Right renal pelvis (tissue), 4 donors: Measurements from ENCODE around the gene LCN6. TPM values are rescaled to one million over a fixed set of nuclear protein-coding genes. Genes with fewer than 3 reads are reported as not detected.
"Not testable (repeated sequence)": the region's sequence is repeated elsewhere in the genome, so short reads cannot be mapped to it uniquely, and the experiment has no call there.

Source experiments
- DNase-seq, 4 donors: peaks; one replicate each; pipeline ENCODE4 v3.0.0-alpha.2; 2013; ENCODE audit warnings: low read depth in 4 of 4, low spot score in 3 of 4, missing footprints in 1 of 4
- polyA plus RNA-seq, 4 donors: library from polyadenylated mRNA; unstranded; fragments of 120-200 nt; gene quantifications; one replicate each; pipeline ENCODE4 v1.2.1, GENCODE V29; 2013; ENCODE audit not compliant: insufficient read length in 4 of 4

The LCN6 gene, protein sequence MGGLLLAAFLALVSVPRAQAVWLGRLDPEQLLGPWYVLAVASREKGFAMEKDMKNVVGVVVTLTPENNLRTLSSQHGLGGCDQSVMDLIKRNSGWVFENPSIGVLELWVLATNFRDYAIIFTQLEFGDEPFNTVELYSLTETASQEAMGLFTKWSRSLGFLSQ
- polyA plus RNA-seq = under 1 TPM in 1 of 4 donors, not detected in 3; 0.34 TPM

DNA sequence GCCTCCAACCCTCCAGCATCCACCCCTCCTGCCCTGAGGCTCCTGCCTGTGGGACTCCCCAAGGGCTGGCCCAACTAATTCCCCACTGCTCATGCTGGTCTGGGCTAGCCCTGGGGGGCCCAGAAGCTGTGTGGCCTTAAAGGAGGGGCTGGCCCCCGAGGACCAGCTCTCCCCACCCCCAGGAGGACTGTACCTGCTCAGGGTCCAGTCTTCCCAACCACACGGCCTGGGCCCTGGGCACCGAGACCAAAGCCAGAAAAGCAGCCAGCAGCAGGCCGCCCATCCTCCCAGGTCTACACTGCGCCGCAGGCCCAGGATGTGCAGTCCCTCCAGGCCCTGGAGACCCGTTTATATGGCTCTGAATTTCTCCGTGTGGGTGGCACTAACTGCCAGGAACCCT, at the start of gene LCN6:
TSS of gene LCN6 (minus strand) at position 325 of the 400 bp plus-strand sequence. CDS start at position 283, 42 bp downstream.
- no peak for DNase-seq

DNA sequence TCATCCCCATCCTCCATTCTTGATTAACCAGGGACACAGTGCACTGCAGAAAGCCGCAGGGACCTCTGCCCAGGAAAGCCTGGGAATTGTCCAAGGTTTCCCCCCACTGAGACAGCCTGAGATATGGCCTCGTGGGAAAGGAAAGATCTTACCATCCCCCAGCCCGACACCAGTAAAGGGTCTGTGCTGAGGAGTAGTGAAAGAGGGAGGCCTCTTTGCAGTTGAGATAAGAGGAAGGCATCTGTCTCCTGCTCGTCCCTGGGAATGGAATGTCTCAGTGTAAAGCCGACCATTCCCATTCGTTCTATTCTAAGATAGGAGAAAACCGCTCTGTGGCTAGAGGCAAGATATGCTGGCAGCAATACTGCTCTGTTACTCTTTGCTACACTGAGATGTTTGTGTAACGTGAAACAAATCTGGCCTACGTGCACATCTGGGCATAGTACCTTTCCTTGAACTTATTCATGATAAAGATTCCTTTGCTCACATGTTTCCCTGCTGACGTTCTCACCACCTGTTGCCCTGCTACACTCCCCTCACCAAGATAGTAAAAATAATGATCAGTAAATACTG, 48.5 kb upstream of the LCN6 start:
- not testable (repeated sequence) for DNase-seq

DNA sequence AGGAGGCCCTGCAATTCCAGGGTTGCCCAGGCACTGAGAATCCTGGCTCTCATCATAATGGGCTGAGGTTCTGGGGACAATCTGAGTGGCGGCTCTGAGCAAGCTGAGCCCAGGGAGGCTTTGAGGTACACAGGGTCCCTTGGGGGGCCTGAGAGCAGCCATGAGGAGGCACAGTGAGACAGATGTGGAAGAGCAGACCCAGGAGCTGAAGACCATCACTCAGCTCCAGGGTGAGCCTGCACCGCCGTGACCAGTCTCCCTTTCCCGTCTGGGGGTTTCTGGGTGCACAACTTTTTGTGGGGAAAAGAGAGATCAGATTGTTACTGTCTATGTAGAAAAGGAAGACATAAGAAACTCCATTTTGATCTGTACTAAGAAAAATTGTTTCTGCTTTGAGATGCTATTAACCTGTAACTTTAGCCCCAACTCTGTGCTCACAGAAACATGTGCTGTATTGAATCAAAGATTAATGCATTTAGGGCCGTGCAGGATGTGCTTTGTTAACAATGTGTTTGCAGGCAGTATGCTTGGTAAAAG, 48.0 kb upstream of the LCN6 start, which contains the start of gene CCDC183:
TSS of gene CCDC183 (plus strand) at position 101 of the 537 bp plus-strand sequence. CDS start at position 161, 60 bp downstream.
- no peak for DNase-seq

DNA sequence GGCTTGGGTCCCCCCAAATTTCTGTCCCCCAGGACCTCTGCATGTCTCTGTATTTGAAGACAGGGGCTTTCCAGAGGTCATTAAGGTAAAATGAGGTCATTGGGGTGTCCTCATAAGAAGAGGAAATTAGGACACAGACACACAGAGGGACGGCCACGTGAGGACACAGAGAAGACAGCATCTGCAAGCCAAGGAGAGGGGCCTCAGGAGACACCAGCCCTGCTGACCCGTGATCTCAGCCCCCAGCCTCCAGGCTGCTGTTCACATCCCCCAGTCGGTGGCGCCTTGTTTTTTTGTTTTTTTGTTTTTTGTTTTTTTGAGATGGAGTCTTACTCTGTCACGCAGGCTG, 46.6 kb upstream of the LCN6 start:
- no peak for DNase-seq

DNA sequence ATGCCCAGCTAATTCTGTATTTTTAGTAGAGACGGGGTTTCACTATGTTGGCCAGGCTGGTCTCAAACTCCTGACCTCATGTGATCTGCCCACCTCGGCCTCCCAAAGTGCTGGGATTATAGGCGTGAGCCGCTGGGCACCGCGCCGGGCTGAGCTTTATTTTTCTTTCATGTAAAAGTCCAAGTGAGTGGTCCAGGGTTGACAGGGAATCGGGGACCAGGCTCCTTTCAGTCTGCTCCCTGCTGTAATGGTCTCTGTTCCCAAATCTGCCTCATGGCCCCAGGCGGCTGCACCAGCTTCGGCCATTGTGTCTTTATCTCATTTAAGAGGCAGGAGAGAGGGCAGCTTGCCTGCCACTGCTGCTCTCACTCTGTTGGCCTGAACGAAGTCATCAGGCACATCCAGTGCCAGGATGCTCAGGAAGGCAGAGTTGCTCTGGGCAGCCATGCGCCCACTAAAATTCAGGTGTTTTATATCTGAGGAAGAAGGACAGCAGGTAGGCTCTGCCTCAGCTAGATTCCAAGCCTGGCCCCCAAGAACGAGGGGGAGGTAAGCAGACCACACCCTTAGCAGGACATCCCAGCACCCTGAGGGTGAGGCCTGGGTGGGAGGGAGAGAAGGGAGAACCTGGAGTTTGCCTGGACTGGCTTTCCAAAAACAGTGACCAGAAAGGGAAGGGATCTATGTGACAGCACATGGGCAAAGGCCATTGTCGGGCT, 46.1 kb upstream of the LCN6 start:
- DNase-seq = no peak

DNA sequence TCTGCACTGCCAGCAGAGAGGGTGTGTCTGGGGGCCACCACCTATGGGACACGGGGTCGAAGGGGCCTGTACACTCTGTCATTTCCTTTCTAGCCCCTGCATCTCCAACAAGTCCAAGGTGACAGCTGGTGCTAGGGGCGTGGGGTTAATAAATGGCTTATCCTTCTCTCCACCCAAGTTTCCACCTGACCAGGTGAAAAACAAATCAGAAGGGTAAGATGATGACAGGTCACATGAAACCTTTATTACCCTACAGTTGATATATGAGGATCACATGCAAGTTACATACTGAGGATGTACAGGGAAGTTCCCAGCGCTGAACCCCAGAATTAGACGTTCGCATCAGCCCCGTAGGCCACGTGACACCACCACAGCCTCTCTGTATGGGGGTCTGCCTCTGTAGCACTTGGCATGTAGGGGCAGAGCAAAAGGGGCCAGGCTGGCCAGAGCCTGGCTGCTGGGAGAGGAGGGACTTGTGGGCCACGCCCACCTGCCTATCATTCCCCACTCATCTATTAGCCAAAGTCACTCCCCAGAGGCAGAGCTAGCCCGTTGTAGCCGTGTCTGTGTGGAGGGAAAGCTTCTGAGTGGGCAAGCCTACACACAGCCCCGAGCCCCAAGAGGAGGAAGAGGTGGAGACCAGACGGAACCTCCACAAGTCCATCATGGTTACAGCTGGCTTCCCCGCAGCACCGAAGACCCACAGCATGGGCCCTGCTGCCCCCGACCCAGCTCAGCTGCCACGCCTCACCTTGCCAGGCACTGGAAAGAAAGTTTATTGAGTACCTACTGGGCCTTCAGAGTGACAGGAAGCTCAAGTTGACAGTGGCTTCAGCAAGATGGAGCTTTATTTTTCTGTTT, 45.0 kb upstream of the LCN6 start:
- DNase-seq = no peak

DNA sequence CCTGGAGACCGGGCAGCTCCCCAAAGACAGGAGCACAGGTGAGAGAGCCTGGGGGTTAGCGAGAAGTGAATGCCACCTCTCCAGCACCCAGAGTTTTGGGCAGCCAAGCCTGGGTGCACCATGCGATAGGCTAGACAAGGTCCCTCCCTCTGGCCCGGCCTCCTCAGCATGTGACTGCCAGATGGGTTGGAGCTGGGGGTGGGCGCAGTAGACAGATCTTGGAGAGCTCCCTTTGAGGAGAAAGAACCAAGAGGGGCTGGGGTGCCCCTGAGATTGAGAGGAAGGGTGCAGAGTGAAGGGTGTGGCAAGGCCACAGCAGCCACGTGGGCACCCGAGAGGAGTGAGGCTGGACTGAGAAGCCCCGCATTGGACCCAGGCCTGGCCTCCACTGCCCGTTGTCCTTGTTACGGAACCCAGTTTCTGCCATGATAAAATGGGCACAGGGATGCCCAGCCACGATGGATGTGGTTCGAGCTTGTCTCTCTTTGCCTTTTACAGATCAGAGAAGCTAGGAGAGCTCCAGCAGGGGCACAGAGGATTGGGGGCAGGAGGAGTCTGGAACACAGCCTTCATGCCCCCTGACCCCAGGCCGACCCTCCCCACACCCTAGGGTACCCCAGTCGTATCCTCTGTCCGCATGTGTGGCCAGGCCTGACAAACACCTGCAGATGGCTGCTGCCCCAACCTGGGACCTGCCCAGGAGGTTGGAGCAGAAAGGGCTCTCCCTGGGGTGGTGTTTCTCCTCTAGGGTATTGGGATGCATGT, 44.2 kb upstream of the LCN6 start:
- DNase-seq = no peak

DNA sequence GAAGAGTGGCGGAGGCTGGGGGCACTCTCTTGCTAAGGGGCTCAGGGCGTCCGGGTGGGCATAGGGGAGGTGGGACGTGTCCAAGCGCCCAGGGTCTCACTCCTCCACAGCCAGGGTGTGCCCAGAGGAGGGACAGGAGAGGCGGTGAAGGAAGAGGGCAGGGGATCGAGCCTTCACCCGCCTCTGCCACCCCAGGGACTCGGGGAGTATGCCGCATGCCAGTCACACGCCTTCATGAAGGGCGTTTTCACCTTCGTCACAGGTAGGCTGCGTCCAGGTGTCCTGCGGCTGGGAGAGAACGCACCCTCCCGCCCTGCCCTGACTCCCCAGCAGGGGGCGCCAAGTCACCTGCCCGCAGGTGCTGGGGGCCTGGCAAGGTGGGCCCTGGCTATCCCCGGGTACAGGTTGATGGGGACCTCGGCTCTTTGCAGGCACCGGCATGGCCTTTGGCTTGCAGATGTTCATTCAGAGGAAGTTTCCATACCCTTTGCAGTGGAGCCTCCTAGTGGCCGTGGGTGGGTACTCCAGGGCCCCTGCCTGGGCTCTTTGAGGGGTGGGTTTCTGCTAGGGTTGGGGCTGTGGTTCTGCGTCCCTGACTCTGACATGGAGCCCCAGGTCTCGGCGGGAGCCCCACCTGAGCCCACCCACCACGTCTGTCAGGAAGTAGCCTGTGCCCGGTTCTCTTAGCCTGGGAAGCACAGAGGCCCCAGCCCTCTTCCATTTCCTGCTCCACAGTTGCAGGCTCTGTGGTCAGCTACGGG, 43.4 kb upstream of the LCN6 start:
- DNase-seq = no peak

DNA sequence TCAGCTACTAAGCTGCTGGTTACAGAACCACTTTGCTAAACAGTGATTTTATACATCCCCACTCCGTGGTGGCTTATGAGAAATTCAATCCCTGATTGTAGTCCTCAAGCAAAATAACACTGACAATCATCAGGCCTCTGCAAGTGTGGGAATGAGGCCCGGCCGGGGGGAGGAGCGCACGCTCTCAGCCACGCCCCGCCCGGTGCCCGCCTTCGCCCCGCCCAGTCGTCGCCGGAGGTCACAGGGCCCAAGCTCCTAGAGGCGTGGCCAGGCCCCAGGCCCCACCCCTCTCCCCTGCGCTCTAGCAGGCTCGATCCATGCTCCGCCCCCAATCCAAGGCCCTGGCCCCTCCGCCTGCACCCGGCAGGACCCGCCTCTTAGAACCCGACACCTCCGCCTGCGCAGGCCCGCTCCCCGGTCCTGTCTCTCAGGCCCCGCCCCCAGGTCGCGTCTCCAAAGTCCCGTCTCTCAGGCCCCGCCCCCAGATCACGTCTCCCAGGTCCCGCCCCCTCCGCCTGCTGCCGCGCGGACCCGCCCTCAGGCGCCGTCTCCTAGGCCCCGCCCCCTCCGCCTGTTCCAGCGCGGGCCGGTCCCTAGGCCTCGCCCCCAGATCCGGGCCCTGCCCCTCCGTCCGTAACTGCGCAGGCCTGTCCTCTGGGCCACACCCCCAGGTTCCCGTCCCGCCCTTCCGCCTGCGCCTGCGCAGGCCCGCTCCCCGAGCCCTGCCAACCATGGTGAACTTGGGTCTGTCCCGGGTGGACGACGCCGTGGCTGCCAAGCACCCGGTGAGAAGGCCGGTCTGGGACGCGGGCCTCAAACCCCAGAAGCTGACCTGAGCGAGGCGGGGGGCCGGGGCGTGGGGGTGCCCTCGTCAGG, 42.6 kb upstream of the LCN6 start, which contains the start of gene TMEM141:
TSS of gene TMEM141 (plus strand) at position 705 of the 876 bp plus-strand sequence. CDS start at position 732, 27 bp downstream.
- peak; percentile 97 to 98 (median 98) for DNase-seq

DNA sequence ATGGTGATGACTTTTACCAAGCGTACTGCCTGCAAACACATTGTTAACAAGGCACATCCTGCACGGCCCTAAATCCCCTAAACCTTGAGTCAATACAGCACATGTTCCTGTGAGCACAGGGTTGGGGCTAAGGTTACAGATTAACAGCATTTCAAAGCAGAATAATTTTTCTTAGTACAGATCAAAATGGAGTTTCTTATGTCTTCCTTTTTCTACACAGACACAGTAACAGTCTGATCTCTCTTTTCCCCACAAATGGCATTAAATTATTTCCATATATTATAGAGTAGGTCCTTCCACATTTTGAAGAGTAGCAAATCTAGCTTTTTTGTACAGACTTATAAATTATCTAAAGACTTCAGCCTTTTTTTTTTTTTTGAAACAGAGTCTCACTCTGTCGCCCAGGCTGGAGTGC, 41.2 kb upstream of the LCN6 start:
- no peak for DNase-seq

DNA sequence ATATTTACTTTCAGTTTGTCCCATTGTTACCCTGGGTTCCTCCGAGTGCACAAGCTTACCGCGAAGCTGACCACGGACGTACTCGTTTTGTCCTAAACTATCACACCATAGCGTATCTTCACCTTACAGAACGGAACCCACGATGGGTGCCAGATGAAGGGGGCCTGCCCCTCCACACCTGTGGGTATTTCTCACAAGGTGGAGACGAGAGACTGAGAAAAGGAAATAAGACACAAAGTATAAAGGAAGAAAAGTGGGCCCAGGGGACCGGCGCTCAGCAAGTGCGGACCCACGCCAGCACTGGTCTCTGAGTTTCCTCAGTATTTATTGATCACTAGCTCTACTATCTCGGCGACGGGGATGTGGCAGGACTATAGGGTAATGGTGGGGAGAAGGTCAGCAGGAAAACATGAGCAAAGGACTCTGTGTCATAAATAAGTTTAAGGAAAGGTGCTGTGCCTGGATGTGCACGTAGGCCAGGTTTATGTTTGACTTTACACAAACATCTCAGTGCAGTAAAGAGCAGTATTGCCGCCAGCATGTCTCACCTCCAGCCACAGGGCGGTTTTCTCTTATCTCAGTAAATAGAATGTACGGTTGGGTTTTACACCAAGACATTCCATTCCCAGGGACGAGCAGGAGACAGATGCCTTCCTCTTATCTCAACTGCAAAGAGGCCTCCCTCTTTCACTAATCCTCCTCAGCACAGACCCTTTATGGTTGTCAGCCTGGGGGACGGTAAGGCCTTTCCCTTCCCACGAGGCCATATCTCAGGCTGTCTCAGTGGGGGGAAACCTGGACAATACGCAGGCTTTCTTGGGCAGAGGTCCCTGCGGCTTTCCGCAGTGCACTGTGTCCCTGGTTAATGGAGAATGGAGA, 40.6 kb upstream of the LCN6 start:
- not testable (repeated sequence) for DNase-seq

DNA sequence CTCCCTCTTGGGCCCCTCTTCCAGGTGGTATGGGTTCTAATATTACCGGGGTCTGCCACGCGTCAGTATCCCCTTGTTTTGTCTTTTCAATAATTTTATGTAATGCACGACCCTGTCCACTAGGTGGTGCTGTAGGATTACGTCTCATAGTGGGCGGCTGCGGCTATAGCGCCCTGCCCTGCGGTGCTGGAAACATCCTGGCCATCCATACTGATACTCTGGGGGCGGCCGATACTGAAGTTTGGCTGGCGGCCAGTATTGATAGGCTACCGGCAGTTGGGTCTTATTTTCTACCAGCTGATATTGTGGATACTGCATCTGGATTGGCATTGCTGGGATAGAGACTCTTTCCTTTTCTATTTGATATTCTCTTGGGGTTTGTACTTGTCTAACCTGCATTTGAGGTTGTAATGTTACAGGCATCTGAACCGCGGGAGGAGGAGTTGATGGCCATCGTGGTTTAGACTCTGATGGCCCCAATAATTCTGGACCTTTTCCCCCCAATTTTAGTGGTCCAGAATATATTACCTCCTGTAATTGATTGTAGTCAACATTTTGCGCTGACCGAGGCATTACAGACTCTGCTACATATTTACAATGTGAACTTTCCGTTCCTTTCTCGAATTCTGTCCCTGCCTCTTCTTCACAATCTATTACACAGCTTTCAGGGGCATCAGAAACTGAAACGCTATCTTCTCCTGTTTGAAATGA, 39.5 kb upstream of the LCN6 start:
- no peak for DNase-seq

DNA sequence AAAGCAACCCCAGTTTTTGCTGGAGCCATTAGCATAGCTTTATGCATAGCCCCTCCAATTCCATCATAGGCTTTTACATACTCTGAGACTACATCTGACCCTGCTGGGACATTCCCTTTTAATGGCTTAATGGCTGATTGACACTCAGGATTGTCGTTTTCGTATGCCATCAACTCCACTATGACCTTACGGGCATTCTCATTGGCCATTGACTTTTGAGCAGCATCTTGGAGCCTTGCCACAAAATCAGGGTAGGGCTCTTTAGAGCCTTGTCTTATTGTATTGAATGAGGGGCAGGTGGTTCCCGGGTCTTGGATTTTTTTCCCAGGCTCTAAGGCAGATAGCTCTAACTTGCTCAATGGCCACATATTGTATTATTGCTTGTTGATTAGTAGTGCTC, 38.7 kb upstream of the LCN6 start:
- not testable (repeated sequence) for DNase-seq

DNA sequence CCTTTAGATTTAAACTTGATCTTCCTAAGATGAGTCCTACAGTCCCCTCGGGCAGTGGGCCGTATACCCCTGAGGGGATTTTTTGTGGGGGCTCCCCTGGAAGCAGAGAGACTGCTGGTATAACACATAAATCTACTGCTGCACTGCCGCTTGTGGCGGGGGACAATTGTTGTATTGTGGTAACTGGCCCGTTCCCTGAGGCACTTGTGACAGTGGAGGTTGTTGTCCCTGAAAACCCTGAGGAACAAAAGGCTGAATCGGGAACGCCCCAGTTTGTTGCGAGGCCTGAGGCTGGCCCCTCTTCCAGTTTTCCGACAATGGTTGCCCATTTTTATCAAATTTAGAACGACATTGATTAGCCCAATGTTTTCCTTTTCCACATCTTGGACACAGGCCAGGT, 38.1 kb upstream of the LCN6 start:
- no peak for DNase-seq

DNA sequence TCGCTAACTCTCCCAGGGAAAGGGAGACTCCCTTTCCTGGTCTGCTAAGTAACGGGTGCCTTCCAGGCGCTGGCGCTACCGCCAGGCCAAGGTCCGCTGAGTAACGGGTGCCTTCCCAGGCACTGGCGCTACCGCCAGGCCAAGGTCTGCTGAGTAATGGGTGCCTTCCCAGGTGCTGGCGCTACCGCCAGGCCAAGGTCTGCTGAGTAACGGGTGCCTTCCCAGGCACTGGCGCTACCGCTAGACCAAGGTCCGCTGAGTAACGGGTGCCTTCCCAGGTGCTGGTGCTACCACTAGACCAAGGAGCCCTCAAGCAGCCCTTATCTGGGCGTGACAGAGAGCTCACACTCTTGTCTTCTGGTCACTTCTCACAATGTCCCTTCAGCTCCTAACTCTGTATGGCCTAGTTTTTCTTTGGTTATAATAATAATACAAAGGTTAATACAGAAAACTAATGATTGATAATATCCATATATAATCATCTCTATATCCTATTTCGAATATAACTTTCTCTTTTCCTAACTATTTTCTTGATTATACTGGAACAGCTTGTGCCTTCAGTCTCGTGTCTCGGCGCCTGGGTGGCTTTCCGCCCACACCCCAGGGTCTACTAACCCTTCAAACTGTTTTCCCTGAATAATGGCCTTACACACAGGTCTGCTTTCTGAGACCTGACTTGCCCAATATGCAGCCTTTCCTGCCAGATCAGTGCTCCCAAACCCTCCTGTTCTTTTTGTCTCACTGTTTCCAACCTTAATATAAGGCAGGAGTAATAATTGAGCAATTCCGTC, 37.4 kb upstream of the LCN6 start:
- DNase-seq = not testable (repeated sequence)

DNA sequence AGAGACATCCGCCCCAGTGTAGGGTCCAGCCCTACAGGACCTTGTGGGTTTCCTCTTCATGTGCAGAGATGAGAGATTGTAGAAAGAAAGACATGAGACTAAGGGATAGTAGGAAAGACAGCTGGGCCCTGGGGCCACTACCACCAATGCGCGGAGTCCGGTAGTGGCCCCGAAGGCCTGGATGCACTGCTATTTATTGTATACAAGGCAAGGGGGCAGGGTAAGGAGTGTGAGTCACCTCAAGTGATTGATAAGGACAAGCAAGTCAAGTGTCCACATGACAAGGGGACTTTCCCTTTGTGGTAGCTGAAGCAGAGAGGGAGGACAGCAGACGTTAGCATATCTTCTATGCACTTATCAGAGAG, 36.7 kb upstream of the LCN6 start:
- DNase-seq = no peak
